Psoas muscle (tissue), 8 donors: ENCODE measurements around the gene UTF1. TPM values are rescaled to one million over a fixed set of nuclear protein-coding genes. Genes with fewer than 3 reads are reported as not detected.

Experiments
- ATAC-seq, 4 donors: fragments of 200-7000 bp; cut with Tn5 transposase; one replicate each; pipeline ENCODE4 v1.9.1; 2020; ENCODE audit warnings: moderate library complexity in 3 of 4, mild to moderate bottlenecking in 2 of 4
- DNase-seq, 2 donors: peaks; one replicate each; pipeline ENCODE4 v3.0.0-alpha.2; 2020
- H3K27ac ChIP-seq: fragments of 200-600 bp; one replicate; pipeline ENCODE4 v1.8.0; 2022
- H3K27me3 ChIP-seq, 3 donors: fragments of 200-600 bp in 1 of 3; one replicate each; pipeline versions ENCODE4 v1.6.1 to v1.8.0; 2013 to 2022; ENCODE audit warnings: low read length in 2 of 3, mild to moderate bottlenecking in 2 of 3, moderate library complexity in 1 of 3; ENCODE audit not compliant: insufficient read depth in 3 of 3
- H3K36me3 ChIP-seq, 2 donors: fragments of 200-600 bp in 1 of 2; one replicate each; pipeline versions ENCODE4 v1.6.1 to v1.8.0; 2013 to 2022; ENCODE audit warnings: low read depth in 1 of 2, mild to moderate bottlenecking in 1 of 2, moderate library complexity in 1 of 2; ENCODE audit not compliant: insufficient read depth in 1 of 2
- H3K4me1 ChIP-seq: fragments of 200-600 bp; one replicate; pipeline ENCODE4 v1.8.0; 2022
- H3K4me3 ChIP-seq: fragments of 200-600 bp; one replicate; pipeline ENCODE4 v1.8.0; 2022; ENCODE audit warnings: mild to moderate bottlenecking
- H3K9me3 ChIP-seq: fragments of 200-600 bp; one replicate; pipeline ENCODE4 v1.8.0; 2022
- WGBS, 3 donors: extraction: QIAGEN DNeasy Blood & Tissue Kit; methylation state at CpG; one replicate each; pipeline versions ENCODE4 v1.1.6 to v1.1.7; 2013; 5-methylcytosine and 5-hydroxymethylcytosine counted together
- intact Hi-C, 2 donors: fragments of 100-400 bp; cut with DNase I; formaldehyde crosslinking; loops; one replicate each; pipeline versions ENCODE4 v1.11.0 to v1.14.2; 2022
- polyA plus RNA-seq, 3 donors: library from polyadenylated mRNA; stranded (reverse); fragments of 200-250 nt; gene quantifications; one replicate each; pipeline ENCODE4 v1.2.3, GENCODE V29; 2013
- total RNA-seq, 4 donors: library from RNA; stranded (reverse); fragmentation: NEBNext Ultra II Directional in 2 of 4; extraction: Animal tissue kit (Norgen Biotek cat#: 25700) in 2 of 4; gene quantifications; one replicate each; pipeline versions ENCODE4 v1.2.1 to v1.2.4, GENCODE V29; 2021 to 2023
- TF ChIP-seq, protein P1 (sequence below): fragments of 200-600 bp; IDR thresholded peaks from one replicate; pipeline ENCODE4 v1.8.0; 2022; ENCODE audit warnings: antibody characterized with exemption
- donor health status: healthy with polysubstance abuse.
- donor health status: DM: no; HTN: no; CAD: no; lungs with moderate emphysema.
- donor health status: Bipolar disorder and iron deficiency.
- donor health status: healthy.
- donor health status: DM: yes; HTN: yes; CAD: no.
- donor health status: DM: no; HTN: no; CAD: no.
- donor health status: DM: no; HTN: no; CAD: no.
- donor health status: DM: yes; HTN: yes; CAD: no.

Gene UTF1
- total and polyA plus RNA-seq, 7 donors = not detected

DNA sequence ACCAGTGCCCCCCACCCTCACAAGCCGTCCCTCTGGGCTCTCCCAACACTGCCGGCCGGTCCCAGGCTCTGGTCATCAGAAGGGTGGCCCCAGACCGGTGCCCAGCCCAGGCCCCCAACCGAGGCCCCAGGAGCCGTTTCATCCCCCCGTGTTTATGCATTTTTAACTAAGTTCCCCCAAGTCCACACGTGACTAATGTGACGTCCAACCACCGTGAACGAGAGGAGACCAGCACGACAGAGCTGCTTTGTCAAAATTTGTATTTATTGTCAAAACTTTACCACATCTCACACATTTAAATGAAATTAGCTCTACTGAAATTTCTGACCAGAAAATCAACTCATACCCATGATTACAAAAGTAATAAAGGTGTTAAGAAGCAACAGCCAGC lies 16.2 kb downstream of the UTF1 start:
- intact Hi-C loops = no loop called here
- H3K27me3 ChIP-seq = peaks cover 0 to 81% (median 33%) of the 10 kb centered on the region in 3 donors
- DNase-seq (no peak), ATAC-seq (no peak)
- no peaks in the 10 kb centered on the region for H3K4me1 ChIP-seq
- H3K4me3 ChIP-seq = no peak overlapping the region
- 37 to 51% (median 39%) methylated on average over 12 of the region's 12 CpGs for WGBS, 3 donors
- H3K36me3 ChIP-seq = no peaks in the 10 kb centered on the region
- H3K27ac ChIP-seq = no peak overlapping the region
- TF ChIP-seq, protein P1, sequence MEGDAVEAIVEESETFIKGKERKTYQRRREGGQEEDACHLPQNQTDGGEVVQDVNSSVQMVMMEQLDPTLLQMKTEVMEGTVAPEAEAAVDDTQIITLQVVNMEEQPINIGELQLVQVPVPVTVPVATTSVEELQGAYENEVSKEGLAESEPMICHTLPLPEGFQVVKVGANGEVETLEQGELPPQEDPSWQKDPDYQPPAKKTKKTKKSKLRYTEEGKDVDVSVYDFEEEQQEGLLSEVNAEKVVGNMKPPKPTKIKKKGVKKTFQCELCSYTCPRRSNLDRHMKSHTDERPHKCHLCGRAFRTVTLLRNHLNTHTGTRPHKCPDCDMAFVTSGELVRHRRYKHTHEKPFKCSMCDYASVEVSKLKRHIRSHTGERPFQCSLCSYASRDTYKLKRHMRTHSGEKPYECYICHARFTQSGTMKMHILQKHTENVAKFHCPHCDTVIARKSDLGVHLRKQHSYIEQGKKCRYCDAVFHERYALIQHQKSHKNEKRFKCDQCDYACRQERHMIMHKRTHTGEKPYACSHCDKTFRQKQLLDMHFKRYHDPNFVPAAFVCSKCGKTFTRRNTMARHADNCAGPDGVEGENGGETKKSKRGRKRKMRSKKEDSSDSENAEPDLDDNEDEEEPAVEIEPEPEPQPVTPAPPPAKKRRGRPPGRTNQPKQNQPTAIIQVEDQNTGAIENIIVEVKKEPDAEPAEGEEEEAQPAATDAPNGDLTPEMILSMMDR = no peak
- no peaks in the 10 kb centered on the region for H3K9me3 ChIP-seq

DNA sequence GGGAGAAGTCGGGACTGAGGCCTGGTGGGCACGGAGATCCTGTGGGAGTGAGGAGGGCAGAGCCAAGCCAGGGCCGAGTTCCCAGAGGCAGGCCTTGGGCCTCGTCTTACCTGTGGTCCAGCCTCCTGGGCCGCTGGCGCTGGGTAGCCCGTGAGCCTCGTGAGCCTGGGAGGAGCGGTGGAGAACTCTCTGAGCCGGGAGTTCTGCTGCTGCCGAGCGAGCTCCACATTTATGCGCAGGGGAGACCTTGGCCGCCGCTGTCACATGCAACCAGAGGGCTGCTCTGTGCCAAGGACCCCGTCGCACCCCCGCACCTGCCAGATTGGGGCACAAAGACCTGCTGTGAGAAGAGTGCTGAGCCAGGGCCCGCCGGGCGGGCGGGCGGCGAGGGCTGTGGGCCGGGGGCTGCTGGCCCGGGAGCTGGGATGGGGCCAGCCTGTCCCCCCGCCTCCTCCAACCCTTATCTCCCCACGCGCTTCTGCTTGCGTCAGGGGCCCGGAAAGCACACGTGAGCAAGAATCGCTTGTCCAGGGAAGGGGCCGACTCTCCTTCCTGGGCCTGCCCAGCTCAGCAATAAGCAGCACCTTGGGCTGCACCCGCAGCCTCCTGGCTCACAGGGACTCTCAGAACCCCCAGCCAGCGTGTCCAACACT lies 17.8 kb downstream of the UTF1 start:
- Histone ChIP-seq H3K4me1 (no peaks in the 10 kb centered on the region), H3K27me3 (peaks cover 0 to 69% (median 23%) of the 10 kb centered on the region in 3 donors), H3K9me3 (no peaks in the 10 kb centered on the region), H3K4me3 (no peak overlapping the region), H3K27ac (no peak overlapping the region), H3K36me3 (no peaks in the 10 kb centered on the region)
- intact Hi-C loops = no loop called here
- TF ChIP-seq, protein P1 = no peak
- DNase-seq = no peak
- 72 to 82% (median 76%) methylated on average over 30 to 36 of the region's 36 CpGs for WGBS, 3 donors
- no peak for ATAC-seq

DNA sequence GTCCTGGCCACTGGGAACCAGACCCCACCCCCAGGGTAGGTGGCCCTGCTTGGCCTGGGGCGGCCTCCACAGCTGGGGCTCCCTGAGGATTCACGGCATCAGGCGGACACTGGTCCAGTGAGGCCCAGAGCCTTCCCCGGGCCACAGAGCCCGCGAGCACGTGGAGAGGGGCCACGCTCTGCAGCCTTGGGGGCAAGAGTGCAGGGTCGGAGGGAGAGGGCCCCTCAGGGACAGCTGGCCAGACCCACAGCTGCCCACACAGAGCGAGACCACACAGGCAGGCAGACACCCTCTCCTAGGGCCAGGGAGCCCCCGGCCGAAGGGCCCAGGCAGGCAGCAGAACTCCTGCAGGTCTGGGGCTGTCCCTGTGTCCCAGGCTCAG lies 18.3 kb downstream of the UTF1 start:
- intact Hi-C loops = no loop called here
- H3K9me3 ChIP-seq = no peaks in the 10 kb centered on the region
- H3K4me3 ChIP-seq = no peak overlapping the region
- ATAC-seq (no peak), DNase-seq (no peak)
- peaks cover 0 to 64% (median 21%) of the 10 kb centered on the region in 3 donors for H3K27me3 ChIP-seq
- 75 to 80% (median 76%) methylated on average over 12 of the region's 12 CpGs for WGBS, 3 donors
- TF ChIP-seq, protein P1 = no peak
- H3K4me1 ChIP-seq = no peaks in the 10 kb centered on the region
- H3K36me3 ChIP-seq = no peaks in the 10 kb centered on the region
- no peak overlapping the region for H3K27ac ChIP-seq

DNA sequence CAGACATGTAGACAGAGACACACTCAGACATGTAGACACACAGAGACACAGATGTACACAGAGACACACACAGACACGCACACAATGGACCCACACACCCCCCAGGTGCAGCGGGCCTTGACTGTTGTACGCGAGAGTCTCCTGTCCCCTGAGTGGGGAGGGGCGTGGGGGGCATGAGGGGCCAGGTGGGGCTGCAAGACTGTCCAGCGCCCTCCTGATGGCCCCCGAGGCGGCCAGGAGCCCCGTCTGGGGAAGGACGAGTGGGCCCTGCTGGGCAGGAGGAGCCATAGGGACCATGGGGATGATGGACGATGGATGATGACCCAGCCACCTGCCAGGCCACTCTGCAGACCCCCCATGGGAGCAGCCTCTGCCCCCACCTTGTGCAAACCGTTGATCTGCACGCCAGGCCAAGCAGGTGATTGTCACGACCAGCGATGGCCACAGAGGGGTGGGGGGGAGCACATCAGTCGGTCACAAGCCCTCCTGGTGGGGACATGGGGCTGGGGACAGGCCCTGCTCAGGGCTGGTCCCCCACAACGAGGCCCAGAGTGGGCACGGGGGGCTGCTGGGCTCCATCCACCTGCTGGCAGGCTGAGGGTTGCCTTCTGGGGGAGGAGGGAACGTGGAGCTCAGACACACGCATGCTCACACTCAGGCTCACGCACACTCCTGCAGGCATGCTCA lies 19.2 kb downstream of the UTF1 start:
- 58 to 60% (median 60%) methylated on average over 20 to 21 of the region's 21 CpGs for WGBS, 3 donors
- intact Hi-C loops = no loop called here
- H3K27ac ChIP-seq = no peak overlapping the region
- no peak for ATAC-seq
- H3K4me3 ChIP-seq = no peak overlapping the region
- no peaks in the 10 kb centered on the region for H3K4me1 ChIP-seq
- no peak for DNase-seq
- H3K27me3 ChIP-seq = peaks cover 0 to 55% (median 18%) of the 10 kb centered on the region in 3 donors
- TF ChIP-seq, protein P1 = no peak
- H3K36me3 ChIP-seq = no peaks in the 10 kb centered on the region
- H3K9me3 ChIP-seq = no peaks in the 10 kb centered on the region
